Central memory CD8-positive, alpha-beta T cell (primary cell): Measurements from ENCODE around the gene KLK2.
A peak's percentile ranks its signal among the peaks of the same experiment; 100 is the strongest.

Experiments used
- ATAC-seq: fragments of 150-1000 bp; cut with Tn5 transposase; replicated peaks from 2 replicates; pipeline ENCODE4 v1.10.0; 2022; ENCODE audit warnings: mild to moderate bottlenecking, moderate FRiP score, moderate number of reproducible peaks; ENCODE audit not compliant: poor library complexity, severe bottlenecking; ENCODE audit errors: extremely low read depth
- DNase-seq, 2 donors: peaks; one replicate each; pipeline ENCODE4 v3.0.0; 2021; ENCODE audit warnings: low spot score in 2 of 2
- H3K27ac Mint-ChIP-seq: one replicate; pipeline ENCODE4 v1.8.0; 2022; ENCODE audit warnings: low read depth, mild to moderate bottlenecking, moderate library complexity, mixed read lengths
- H3K27me3 Mint-ChIP-seq: one replicate; pipeline ENCODE4 v1.8.0; 2022; ENCODE audit warnings: mixed read lengths
- H3K36me3 Mint-ChIP-seq: one replicate; pipeline ENCODE4 v1.8.0; 2022; ENCODE audit warnings: mild to moderate bottlenecking, moderate library complexity, mixed read lengths; ENCODE audit not compliant: insufficient read depth
- H3K4me1 Mint-ChIP-seq: one replicate; pipeline ENCODE4 v1.8.0; 2022; ENCODE audit warnings: mixed read lengths
- H3K4me3 Mint-ChIP-seq: one replicate; pipeline ENCODE4 v1.8.0; 2022; ENCODE audit warnings: mild to moderate bottlenecking, moderate library complexity, mixed read lengths
- H3K9me3 Mint-ChIP-seq: one replicate; pipeline ENCODE4 v1.8.0; 2022; ENCODE audit warnings: mixed read lengths

KLK2 gene

DNA sequence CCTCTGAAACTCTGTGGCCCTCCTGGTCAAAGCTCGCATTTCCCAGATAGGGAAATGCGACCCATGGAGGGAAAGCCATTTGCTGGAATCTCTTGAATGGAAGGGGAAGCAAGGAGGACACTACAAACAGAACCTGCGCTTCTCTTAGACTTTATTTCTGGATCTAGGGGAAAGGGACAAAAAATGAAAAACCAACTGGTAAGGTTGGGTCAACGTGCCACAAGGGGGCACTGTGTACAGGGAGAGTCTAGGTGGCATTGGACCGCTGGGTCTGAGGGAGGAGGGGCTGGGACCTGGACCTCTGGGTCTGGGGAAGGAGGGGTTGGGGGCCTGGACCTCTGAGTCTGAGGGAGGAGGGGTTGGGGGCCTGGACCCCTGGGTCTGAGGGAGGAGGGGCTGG, 33.0 kb downstream of the KLK2 start:
- no peak overlapping the region for H3K27ac Mint-ChIP-seq
- H3K27me3 Mint-ChIP-seq, result peaks cover 7% of the 10 kb centered on the region
- no peak for DNase-seq
- H3K36me3 Mint-ChIP-seq, result no peaks in the 10 kb centered on the region
- no peaks in the 10 kb centered on the region for H3K4me1 Mint-ChIP-seq
- no peak overlapping the region for H3K4me3 Mint-ChIP-seq
- no peaks in the 10 kb centered on the region for H3K9me3 Mint-ChIP-seq
- ATAC-seq, result no peak

GRCh38 chr19:50908336-50908735, 35.1 kb downstream of the KLK2 start:
- H3K4me1 Mint-ChIP-seq, result no peaks in the 10 kb centered on the region
- H3K27me3 Mint-ChIP-seq, result no peaks in the 10 kb centered on the region
- ATAC-seq (no peak), DNase-seq (no peak)
- no peak overlapping the region for H3K27ac Mint-ChIP-seq
- no peaks in the 10 kb centered on the region for H3K9me3 Mint-ChIP-seq
- H3K4me3 Mint-ChIP-seq, result no peak overlapping the region
- no peaks in the 10 kb centered on the region for H3K36me3 Mint-ChIP-seq

- no peak for DNase-seq
- Mint-ChIP-seq H3K36me3 (no peaks in the 10 kb centered on the region), H3K4me1 (no peaks in the 10 kb centered on the region), H3K27me3 (no peaks in the 10 kb centered on the region), H3K9me3 (no peaks in the 10 kb centered on the region), H3K27ac (no peak overlapping the region), H3K4me3 (no peak overlapping the region)
- ATAC-seq, result no peak
Measured at GRCh38 chr19:50909240-50910070, 36.2 kb downstream of the KLK2 start.

GRCh38 chr19:50910722-50911121, 37.5 kb downstream of the KLK2 start:
- no peaks in the 10 kb centered on the region for H3K9me3 Mint-ChIP-seq
- H3K4me1 Mint-ChIP-seq, result no peaks in the 10 kb centered on the region
- no peaks in the 10 kb centered on the region for H3K36me3 Mint-ChIP-seq
- H3K27me3 Mint-ChIP-seq, result no peaks in the 10 kb centered on the region
- no peak for ATAC-seq
- no peak overlapping the region for H3K4me3 Mint-ChIP-seq
- no peak overlapping the region for H3K27ac Mint-ChIP-seq
- DNase-seq, result no peak

- Mint-ChIP-seq H3K36me3 (no peaks in the 10 kb centered on the region), H3K9me3 (no peaks in the 10 kb centered on the region), H3K27ac (no peak within 1 kb of the TSS), H3K4me3 (no peak within 1 kb of the TSS), H3K27me3 (peaks cover under 1% of the 10 kb centered on the region), H3K4me1 (no peaks in the 10 kb centered on the region)
- no peak for ATAC-seq
- no peak for DNase-seq
Measured at GRCh38 chr19:50911206-50912101, 38.2 kb downstream of the KLK2 start, which contains the start of gene KLK4. KLK4 (minus strand) TSS chr19:50911395; CDS start chr19:50910738, 657 bp downstream.

DNA sequence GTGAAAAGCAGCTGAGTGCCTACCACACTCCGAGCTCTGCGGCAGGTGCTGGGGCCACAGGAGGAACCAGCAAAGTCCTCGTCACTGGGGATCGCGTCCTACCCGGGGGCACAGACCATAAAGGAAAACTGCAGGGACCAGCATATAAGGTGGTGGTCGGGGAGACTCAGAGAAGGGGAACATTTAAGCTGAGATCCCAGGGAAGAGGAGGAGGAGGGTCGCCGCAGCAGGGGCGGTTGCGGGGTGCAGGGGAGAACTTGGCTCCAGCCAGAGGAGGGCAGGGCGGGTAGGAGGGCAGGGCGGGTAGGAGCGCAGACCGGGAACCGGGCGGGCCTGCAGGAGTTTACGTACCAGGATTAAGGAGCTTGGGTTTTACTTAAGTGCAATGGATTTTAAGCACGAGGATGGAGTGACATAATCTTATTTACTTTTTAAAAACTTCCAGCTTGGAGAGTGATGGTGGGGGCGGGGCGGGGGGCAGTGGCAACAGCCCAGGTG, 38.9 kb downstream of the KLK2 start:
- peaks cover 8% of the 10 kb centered on the region for H3K27me3 Mint-ChIP-seq
- H3K27ac Mint-ChIP-seq, result no peak overlapping the region
- no peak for ATAC-seq
- no peak for DNase-seq
- H3K4me3 Mint-ChIP-seq, result no peak overlapping the region
- H3K36me3 Mint-ChIP-seq, result no peaks in the 10 kb centered on the region
- no peaks in the 10 kb centered on the region for H3K9me3 Mint-ChIP-seq
- H3K4me1 Mint-ChIP-seq, result no peaks in the 10 kb centered on the region

- Mint-ChIP-seq H3K27me3 (peaks cover 11% of the 10 kb centered on the region), H3K36me3 (no peaks in the 10 kb centered on the region), H3K27ac (no peak overlapping the region), H3K4me3 (no peak overlapping the region), H3K9me3 (no peaks in the 10 kb centered on the region), H3K4me1 (no peaks in the 10 kb centered on the region)
- ATAC-seq, result no peak
- DNase-seq, result no peak
Measured at GRCh38 chr19:50912727-50913716, 39.8 kb downstream of the KLK2 start.

DNA sequence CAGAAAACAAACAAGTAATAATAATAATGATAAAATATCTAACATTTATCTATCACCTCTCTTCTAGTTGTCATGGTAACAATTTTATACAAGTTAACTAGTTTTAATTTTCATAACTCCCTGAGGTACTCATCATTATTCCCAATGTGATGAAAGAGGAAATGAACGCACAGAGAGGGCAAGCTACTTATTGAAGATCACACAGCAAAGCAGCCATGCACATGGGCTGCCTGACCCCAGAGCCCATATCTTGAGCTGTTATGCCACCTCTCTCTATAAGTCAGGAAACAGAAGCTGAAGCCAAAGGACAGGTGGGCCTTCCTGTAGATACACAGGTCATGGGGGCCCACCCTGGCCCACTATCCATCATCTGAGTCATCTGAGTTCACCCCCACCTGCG, 42.8 kb downstream of the KLK2 start:
- no peak for DNase-seq
- no peak overlapping the region for H3K27ac Mint-ChIP-seq
- H3K27me3 Mint-ChIP-seq, result peaks cover 37% of the 10 kb centered on the region
- no peak for ATAC-seq
- no peaks in the 10 kb centered on the region for H3K9me3 Mint-ChIP-seq
- H3K4me3 Mint-ChIP-seq, result no peak overlapping the region
- no peaks in the 10 kb centered on the region for H3K4me1 Mint-ChIP-seq
- H3K36me3 Mint-ChIP-seq, result no peaks in the 10 kb centered on the region

DNA sequence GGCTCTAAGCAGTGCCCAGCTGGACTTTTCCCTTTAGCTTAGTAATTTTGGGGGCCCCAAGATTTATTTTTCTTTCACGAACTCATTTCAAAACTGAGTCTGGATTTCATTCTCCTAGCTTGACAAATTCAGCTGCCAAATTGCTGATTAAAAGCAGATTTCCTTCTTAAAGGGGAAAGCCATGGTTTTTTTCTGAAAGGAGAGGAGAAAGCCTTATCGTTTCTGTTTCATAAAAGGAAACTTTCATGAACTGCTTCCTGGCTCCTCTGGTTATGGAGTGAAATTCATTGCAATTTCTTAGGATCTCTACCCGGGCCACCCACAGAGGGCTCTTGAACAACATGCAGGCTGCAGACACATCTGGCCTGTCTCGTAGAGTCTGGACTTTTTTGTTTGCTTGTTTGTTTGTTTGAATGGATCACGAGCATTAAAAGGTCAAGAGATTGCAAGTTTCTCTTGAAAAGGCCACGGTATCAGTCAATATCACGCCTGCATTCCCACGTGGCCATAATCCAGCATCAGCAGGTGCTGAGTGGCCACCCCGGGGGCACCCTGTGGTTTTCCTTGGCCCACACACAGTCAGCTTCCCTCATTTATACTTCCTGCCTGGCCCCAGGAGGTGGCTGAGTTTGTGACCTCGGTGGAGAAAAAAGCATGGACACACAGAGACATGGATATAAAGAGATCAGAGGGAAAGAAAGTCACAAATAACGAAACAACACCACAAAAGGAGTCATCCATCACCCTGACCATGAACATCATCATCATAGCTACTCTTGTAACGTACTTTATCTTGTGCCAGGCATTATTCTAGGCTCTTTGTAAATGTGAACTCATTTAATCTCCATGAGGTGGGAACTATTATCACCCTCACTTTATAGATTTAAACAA, 48.4 kb downstream of the KLK2 start:
- Mint-ChIP-seq H3K9me3 (no peaks in the 10 kb centered on the region), H3K36me3 (no peaks in the 10 kb centered on the region), H3K27ac (no peak overlapping the region), H3K4me1 (peaks cover 8% of the 10 kb centered on the region), H3K4me3 (no peak overlapping the region), H3K27me3 (peaks cover 44% of the 10 kb centered on the region)
- no peak for DNase-seq
- ATAC-seq, result no peak

- Mint-ChIP-seq H3K4me1 (peaks cover 8% of the 10 kb centered on the region), H3K27ac (no peak overlapping the region), H3K36me3 (no peaks in the 10 kb centered on the region), H3K27me3 (peaks cover 42% of the 10 kb centered on the region), H3K9me3 (no peaks in the 10 kb centered on the region), H3K4me3 (no peak overlapping the region)
- peak; percentile 68 for ATAC-seq
- DNase-seq, result peak; percentile 49 to 55
Measured at GRCh38 chr19:50922317-50922853, 49.1 kb downstream of the KLK2 start.

DNA sequence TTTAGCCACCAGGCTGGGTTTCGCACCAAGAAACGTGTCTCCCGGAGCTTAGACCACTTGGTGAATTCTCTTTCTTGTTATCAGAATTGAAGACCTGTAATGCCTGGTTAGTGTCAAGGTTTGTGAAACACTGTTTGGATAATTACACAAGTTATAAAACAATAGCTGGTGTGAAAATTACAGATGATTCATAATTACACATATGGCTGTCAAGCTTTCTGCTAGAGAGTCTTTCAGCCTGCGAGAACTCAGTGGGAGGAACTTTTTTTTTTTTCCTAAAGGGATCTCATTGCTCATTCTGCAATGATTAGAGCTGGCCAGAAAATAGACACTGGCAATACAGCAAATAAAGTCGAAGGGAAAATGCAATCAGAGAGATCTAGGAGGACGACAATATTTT, 51.3 kb downstream of the KLK2 start:
- Mint-ChIP-seq H3K36me3 (no peaks in the 10 kb centered on the region), H3K9me3 (no peaks in the 10 kb centered on the region), H3K4me3 (no peak overlapping the region), H3K4me1 (peaks cover 8% of the 10 kb centered on the region), H3K27ac (no peak overlapping the region), H3K27me3 (peaks cover 46% of the 10 kb centered on the region)
- DNase-seq (no peak), ATAC-seq (no peak)
